Stimulated activated CD4-positive, alpha-beta T cell treated with anti-CD3 and anti-CD28 coated beads, Interleukin-1b, Interleukin-23, amount 100 ng/mL, for 1 hour (primary cell): ENCODE measurements around the gene ADAMTS16.

Experiments
- DNase-seq, 2 donors: peaks; one replicate each; pipeline ENCODE4 v3.0.0-alpha.2; 2020; ENCODE audit warnings: low read depth in 2 of 2

The ADAMTS16 gene

GRCh38 chr5:5234912-5235311 lies 94.8 kb downstream of the ADAMTS16 start:
- DNase-seq, result no peak

GRCh38 chr5:5235685-5236084 lies 95.6 kb downstream of the ADAMTS16 start:
- DNase-seq, result no peak

GRCh38 chr5:5239191-5239590 lies 99.1 kb downstream of the ADAMTS16 start:
- DNase-seq, result no peak

- DNase-seq, result no peak
Measured at GRCh38 chr5:5240234-5240633, 100.1 kb downstream of the ADAMTS16 start.

- DNase-seq, result no peak
Measured at GRCh38 chr5:5242056-5242455, 101.9 kb downstream of the ADAMTS16 start.

GRCh38 chr5:5246736-5247135 lies 106.6 kb downstream of the ADAMTS16 start:
- DNase-seq, result no peak

- no peak for DNase-seq
Measured at GRCh38 chr5:5250758-5251157, 110.6 kb downstream of the ADAMTS16 start.

- DNase-seq, result no peak
Measured at GRCh38 chr5:5252106-5252505, 112.0 kb downstream of the ADAMTS16 start.

GRCh38 chr5:5257353-5257752 lies 117.2 kb downstream of the ADAMTS16 start:
- DNase-seq, result no peak

GRCh38 chr5:5258564-5258963 lies 118.4 kb downstream of the ADAMTS16 start:
- no peak for DNase-seq

- DNase-seq, result no peak
Measured at GRCh38 chr5:5264727-5265126, 124.6 kb downstream of the ADAMTS16 start.

GRCh38 chr5:5266297-5266696 lies 126.2 kb downstream of the ADAMTS16 start:
- DNase-seq, result no peak

- DNase-seq, result no peak
Measured at GRCh38 chr5:5270161-5270560, 130.0 kb downstream of the ADAMTS16 start.

GRCh38 chr5:5270958-5271785 lies 131.0 kb downstream of the ADAMTS16 start:
- DNase-seq, result no peak

- DNase-seq, result no peak
Measured at GRCh38 chr5:5271786-5272321, 131.7 kb downstream of the ADAMTS16 start.

GRCh38 chr5:5273398-5273797 lies 133.3 kb downstream of the ADAMTS16 start:
- no peak for DNase-seq

GRCh38 chr5:5273976-5274375 lies 133.8 kb downstream of the ADAMTS16 start:
- DNase-seq, result no peak

GRCh38 chr5:5275211-5275610 lies 135.1 kb downstream of the ADAMTS16 start:
- DNase-seq, result no peak

GRCh38 chr5:5276430-5276829 lies 136.3 kb downstream of the ADAMTS16 start:
- no peak for DNase-seq

GRCh38 chr5:5276951-5277517 lies 136.9 kb downstream of the ADAMTS16 start:
- no peak for DNase-seq

- no peak for DNase-seq
Measured at GRCh38 chr5:5278201-5278814, 138.2 kb downstream of the ADAMTS16 start.

GRCh38 chr5:5278815-5279381 lies 138.8 kb downstream of the ADAMTS16 start:
- no peak for DNase-seq
